Mesangial cell (primary cell): ENCODE measurements around the gene TMSB15A. TPM values are rescaled to one million over a fixed set of nuclear protein-coding genes. Genes with fewer than 3 reads are reported as not detected.

Experiments used
- total RNA-seq: library from RNA; depleted of rRNA; stranded (reverse); fragments of >200 nt; gene quantifications from 2 replicates; pipeline ENCODE4 v1.2.3, GENCODE V29; 2015

The TMSB15A gene
- 5.3 and 19.9 TPM in 2 replicates for total RNA-seq

DNA sequence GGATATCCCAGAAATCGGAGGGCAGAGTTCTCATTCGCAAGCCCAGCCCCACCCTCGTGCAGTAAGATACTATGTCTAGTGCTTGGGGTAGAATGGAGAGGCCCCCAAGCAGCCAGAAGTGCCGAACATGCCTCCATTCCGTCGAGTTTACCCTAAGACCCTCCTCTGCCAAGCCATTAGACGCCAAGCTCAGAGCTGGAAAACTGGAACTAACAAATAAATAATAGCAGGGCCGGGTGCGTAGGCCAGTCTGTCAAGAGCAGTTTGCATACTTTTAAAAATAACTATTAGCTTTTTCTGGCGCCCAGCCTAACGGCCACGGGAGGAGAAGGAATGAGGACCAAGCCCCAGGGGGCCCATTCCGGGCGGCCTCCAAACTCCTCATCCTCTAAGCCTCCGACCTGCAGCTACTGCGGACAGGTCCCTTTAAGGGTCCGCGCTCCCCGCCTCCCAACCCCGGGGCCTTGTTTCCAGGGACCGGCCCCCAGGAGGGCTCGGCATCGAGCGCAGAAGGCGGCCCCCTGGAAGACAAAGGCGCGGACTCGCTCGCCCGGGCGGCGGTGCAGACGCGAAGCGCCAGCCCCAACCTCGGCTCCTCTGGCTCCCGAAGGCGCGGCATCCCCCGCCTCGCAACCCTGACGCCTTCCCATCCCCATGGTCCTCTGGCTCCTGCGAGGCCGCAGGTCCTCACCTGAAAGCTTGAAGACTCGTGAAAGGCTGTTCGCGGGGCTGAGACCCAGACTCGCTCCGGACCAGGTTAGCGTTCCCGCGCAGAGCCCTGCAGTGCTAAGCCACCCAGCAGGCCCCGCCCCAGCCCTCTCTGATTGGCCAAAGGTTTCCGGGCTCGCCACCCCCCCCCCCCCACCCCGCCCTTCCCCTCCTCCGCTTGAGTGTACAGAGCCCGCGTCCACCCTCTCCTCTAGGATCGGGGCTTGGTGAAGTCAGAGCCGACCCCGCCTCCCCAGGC lies at the start of gene TMSB15A:
TSS of gene TMSB15A (minus strand) at position 765 of the 967 bp plus-strand sequence.

DNA sequence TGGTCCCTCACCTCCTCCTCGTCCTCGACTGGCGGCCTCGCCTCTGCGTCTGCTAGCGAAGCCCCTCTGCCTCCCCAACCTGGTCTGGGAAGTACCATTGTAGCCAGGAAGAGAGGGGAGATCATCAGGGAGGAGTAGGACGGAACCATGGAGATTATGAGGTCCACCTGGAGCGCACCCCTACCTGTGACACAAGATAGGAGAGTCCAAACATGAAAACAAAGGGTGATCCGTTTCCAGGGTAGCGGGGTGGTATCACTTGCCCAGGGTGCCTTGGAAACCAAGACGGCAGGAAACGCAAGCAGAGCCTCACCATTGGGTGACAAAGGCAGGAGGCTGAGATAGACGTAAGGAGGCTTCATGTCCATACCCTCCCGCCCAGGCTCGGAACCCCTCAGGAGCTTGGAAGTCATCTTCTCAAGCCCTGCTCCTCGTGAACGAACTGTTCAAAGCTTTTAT lies 44.7 kb downstream of the TMSB15A start, which contains the start of gene TCP11X2:
TSS of gene TCP11X2 (minus strand) at position 51 of the 459 bp plus-strand sequence.

Other genes with a start within 250 kb of the TMSB15A start
- gene NXF2B, start 76.7 kb downstream of the TMSB15A start, total RNA-seq, result not detected in 2 replicates
- gene TCP11X2, start 44.9 kb downstream of the TMSB15A start, total RNA-seq, result not detected in 2 replicates
- 12.5 and 13.1 TPM in 2 replicates for gene ARMCX5, start 82.8 kb upstream of the TMSB15A start, total RNA-seq
- 0.33 and 0.38 TPM in 2 replicates for gene GPRASP1, start 134.7 kb upstream of the TMSB15A start, total RNA-seq
- 5.4 and 9.0 TPM in 2 replicates for gene GPRASP2, start 195.7 kb upstream of the TMSB15A start, total RNA-seq
- gene GPRASP3, start 204.0 kb upstream of the TMSB15A start, total RNA-seq, result 1.3 and 1.8 TPM in 2 replicates